Fibroblast of skin of right biceps (primary cell): ENCODE data around the gene CHST8.

Experiments used
- DNase-seq: peaks from one replicate; pipeline ENCODE4 v3.0.0-alpha.2; 2013

CHST8 gene

DNA sequence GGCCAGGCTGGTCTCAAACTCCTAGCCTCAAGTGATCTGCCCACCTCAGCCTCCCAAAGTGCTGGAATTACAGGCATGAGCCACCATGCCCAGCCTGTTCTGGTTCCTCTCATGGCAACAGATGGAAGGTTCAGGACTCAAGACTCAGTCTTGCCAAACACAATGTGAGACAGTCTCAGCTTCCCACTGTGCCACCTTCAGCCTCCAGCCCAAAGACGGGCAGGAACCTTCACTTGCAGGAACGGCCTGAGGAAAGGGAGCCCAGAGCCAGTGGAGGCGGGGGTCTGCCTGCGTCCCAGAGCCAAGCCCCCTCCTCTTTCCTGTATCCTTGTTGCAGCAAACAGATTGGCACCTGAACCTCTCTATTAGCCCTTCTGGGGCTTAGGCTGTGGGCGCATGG, 2.9 kb upstream of the CHST8 start:
- no peak for DNase-seq

DNA sequence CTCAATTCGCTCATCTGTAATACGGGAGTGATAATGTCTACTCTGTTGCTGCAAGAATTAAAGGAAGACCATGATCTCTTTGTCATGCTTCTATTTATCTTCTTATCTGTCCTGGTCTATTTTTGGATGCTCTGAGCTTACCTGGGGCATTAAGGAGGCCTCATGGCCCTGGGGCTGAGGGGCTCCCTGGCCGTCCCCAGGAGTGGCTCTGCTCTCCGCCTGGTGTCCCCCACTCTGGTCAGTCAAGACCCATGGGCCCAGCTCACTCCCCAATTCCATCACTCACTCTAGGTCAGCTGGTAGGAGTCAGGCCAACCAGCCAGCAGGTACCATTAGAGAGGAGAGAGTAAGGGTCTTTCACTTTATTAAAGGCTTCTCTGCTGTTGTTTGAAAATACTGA, 1.1 kb upstream of the CHST8 start:
- no peak for DNase-seq

DNA sequence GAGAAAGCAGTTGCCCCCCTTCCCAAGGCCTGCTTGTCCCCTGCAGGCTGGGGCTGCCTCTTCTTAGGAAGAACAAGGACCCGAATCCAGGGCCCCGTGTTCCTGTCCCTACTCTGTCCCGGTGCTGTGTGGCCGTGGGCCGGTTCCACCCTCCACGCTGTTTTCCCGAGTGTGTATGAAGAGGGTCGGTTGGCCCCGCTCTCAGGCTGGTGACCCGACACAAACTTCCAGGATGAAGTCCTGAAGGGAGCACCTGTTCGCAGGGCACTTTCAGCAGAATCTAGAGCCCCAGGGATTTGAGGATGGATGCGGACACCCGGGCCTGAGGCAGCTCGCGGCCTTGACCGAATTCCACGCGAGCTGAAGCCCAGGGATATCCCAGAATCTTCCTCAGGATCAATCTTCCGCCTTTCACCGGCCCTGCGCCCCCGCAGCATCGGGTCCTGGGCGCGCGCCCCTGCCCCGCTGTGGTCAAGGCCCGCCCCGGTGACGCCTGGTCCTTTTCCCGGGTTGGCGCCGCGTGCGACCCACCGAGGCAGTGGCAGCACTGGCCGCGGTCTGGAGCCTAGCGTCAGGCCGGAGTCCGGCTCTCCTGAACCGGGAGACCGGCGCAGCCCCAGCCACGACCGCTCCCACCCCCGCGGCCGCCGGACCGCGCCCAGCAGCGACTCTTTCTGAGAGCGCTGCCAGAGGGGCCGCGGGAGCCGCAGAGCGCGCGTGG, 528 bp upstream of the CHST8 start:
- no peak for DNase-seq

DNA sequence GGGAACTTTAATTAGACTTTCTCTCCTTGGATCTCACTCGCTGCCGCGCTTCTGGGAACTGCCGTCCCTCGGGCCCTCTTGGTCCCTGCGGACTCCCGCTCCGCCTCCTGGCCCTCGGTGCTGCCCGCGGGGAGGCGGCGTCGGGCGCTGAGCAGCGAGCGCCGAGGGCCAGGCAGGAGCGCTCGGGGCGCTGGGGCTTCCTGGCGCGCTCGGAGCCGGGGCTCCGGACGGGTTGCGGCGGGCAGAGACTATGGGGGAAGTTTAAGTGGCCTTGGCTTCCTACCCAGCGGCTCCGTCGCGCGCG, 704 bp downstream of the CHST8 start:
- DNase-seq, result no peak

DNA sequence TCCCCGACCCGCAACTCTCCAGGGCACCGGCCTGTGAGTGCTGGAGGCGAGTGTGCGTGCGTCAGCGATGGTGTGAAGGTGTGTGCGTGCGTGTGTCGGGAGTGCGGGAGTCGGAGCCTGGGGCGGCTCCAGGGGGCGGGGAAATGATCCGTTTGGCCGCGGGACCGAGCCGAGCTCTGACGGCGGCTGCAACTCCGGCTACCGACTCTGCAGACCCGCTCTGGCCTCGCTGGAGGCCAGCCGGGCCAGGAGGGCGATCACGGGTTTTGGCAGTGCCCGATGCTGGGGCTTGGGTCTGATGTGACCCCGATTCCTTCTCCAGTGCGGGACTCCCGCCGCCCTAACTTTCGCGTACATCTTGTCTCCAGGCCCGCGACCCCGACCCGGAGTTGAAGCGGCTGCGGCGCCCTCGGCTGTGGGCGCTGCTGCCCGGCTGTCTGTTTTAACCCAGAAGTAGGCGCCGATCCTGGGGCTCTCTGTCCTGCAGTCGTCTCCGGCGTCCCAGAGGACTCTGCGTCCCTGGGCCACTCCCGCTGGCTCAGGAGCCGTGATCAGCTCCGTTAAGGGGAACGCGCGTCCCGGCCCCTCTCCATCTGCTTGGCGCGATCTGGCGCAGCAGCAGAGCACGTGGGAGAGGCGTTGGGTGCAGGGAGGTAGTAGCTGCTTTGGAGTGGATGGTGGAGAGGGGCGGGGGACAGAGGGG, 1.2 kb downstream of the CHST8 start:
- no peak for DNase-seq

DNA sequence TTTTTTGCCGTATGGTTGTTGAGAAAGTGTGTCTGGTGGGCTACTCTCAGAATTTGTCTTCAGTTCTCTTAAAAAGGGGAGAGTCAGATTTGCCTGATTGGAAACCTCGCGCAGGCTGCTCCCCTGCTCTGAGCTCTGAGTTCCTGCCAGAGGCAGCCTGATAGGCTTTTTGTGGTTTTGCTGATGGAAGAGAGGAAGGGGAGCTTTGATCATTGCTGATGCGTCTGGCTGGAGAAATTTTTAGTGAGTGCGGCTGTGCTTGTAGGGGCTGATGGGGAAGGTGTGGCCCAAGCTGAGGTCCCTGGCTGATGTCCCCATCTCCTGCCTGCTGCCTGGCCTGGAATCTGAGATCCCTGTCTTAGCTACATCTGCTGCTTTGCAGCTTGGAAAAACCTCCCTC, 2.8 kb downstream of the CHST8 start:
- no peak for DNase-seq

DNA sequence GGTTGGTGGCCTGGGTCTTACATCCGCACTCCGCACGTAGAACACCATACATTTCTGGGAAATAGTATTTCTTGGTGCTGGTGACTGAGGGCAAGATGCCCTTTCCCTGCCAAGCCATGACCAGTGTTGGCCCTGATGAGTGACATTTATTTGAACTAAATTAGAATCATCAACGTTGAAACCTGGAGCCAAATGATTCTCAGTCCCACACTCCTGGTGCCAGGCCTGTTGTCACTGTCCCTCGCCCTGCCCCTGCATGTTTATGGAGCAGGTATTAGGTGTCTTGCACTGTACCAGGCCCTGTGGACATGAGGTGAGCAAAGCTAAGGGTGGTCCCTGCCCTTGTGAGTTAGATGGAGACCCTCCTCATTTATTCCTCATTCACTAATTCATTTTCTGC, 5.8 kb downstream of the CHST8 start:
- DNase-seq, result no peak

DNA sequence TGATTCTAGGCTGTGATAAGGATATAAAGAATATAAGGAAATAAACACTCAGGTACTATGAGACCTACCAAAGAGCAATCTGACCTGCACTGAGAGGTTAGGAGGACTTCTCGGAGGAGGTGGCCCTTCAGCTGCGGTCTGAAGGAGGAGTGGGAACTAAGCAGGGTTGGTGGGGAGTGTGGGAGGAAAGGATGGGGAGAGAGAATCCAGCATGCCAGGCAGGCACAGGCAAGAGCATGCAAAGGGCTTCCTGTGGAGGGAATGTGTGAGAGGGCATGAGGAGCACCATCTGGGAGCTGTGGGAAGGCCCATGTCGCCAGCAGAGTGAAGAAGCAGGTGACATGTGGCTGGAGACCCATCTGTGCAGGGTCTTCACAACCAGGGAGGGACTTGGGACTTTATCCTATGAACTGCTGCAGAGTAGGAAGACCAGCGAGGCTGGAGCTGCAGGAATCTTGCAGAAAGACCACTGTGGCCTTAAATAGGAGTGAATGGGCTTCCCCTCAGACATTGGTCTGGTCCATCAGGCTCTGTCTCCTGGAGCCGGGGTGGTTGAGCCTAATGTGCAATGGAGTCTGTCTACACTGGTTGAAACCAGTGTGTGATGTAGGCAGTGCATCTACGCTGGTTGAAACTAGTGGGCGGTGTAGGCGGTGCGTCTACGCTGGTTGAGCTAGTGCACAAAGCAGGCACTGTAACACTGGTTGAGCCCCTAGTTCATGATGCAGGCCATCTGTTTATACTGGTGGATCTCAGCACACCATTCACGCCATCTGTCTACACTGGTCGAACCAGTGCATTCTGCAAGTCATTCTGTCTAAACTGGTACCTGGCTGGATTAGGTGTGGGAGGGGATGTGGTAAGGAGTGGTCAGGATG, 6.4 kb downstream of the CHST8 start:
- DNase-seq, result no peak

DNA sequence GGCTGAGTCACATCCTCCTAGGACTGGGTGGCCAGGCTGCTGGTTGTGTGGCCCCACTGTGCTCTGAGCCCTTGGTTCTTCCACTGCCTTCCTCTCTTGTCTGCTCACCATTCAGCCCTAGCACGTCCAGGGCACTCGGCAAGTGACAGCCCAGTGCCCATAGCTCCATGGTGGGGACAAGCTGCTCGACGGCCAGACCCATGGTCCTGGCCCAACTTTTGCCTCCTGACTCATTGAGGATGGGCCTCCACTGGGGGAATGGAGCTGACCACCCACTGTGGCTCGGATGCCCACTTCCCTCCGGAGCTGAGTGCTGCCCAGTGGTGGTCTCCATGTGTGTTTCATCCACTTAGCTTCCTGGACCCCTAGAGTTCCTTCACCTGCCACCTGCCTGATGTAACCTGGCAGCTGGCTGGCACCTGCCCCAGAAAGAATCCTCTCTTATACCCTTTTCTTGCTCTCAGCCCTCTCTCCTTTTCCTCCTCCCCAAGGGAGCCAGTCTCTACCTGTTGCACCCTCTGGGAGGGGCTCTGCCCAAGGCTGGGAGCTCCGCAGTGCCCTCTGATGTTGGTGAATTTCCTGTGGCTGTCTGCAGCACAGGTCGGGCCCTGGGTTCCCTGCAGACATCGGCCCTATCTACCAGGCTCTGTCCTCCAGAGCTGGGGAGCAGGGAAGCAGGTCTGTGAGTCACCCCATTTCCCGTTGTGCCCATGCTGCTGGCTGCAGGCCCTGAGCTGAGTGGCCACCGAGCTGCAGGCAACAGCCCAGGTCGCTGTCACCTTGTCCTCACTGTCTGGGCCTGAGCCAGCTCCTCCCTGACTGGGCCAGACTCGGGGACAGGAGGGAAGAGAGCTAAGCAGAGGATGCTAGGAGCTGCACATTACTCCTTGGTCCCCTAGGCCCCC, 7.4 kb downstream of the CHST8 start:
- no peak for DNase-seq

DNA sequence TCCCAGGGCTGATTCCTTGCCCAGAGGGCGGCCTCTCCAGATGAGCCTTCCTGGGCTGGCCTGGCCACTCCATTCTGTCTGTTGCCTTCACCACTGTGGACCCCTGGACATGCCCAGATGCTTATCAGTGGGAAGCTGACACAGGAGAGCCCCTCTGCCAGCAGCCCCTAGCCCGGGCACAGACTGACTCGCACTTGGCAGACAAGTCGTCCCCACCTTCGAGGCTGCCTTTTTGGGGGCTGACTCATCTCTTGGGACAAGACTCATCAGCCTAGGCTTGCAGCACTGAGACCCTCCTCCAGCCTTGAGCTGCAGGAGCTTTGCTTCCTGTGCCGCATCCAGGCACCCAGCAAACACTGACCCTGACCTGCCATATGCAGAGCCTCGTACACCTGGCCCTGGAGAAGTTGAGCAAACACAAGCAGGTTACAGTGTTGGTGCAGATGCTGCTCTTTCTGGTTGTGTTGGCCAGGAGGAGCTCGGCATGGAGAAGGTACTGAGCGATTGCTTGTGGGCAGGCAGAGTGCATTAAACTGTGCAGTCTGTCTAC, 8.1 kb downstream of the CHST8 start:
- DNase-seq, result no peak

DNA sequence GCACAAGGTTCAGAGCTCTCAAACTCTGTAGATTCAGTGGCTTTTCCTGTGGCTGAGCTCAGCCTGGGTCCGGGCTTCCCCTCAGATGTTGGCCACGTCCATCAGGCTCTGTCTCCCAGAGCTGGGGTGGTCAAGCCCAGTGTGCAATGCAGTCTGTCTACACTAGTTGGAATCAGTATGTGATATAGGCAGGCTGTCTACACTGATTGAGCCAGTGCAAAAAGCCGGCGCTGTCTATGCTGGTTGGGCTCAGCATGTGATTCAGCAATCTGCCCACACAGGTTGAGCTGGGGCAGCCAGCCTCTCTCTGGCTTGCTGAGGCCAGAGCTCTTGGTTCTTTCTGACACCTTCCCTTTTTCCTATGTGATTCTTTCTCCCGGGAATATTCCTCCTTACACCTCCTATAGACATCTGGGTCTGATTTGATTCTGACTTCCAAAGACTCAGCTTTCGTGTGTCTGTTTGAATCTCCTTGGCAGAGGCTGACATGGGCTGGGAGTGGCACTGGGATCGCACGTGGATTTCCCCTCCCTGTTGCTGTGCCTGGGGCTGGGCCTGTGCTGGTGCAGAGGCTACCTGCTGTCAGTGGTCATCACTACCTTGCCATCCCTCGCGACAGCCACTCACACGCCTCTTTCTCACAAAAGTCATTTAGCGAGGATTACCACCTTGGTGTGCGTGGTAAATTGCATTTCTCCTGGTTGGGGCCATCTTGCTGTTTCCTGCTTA, 9.3 kb downstream of the CHST8 start:
- DNase-seq, result no peak

DNA sequence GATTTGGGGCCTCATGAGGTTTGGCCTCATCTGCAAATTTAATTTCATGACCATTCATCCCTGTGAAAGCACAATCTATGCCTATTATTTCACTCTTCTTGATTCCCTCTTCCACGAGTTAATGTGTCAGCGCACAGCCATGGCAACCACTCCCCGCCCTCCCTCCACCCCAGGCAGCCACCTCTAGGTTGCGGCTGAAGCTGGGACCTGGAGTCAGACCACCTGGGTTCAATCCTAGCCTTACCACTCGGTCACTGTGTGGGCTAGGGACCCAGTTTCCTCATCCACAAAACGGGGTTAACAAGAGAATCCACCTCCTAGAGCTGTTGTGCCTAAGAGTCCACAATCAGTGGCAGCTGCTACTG, 9.8 kb downstream of the CHST8 start:
- no peak for DNase-seq

DNA sequence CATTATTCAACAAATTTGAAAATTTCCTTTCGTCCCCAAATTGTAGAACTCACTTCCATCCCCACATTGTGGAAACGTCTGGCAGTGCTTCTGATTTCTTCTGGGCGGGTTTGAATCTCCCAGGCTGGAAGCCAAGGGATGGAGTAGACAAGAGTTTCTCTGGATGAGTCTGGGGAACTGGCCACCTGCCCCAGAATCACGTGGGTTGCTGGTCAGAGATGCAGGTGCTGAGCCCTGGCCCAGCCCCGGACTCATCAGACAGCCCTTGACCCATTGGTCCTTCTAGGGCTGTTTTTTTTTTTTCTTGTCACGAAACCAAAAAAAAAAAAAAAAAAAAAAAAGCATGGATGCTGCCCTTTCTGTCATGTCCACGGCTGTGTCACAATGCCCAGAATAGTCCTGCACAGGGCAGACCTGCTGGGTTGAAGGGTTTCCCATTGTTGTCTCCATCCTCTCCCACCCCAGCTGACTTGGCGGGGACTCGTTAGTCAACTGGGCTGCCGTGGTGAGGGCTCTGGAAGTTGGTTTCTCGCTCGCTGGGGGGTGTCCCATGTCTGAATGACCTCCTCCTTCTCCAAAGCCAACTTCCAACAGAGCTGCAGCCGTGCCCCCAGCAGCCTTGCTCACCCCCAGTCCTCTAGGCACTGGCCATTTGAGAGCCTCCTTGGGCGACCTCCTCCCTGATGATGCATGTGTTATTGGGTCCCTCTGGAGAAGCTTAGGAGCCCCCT, 12.8 kb downstream of the CHST8 start:
- no peak for DNase-seq

DNA sequence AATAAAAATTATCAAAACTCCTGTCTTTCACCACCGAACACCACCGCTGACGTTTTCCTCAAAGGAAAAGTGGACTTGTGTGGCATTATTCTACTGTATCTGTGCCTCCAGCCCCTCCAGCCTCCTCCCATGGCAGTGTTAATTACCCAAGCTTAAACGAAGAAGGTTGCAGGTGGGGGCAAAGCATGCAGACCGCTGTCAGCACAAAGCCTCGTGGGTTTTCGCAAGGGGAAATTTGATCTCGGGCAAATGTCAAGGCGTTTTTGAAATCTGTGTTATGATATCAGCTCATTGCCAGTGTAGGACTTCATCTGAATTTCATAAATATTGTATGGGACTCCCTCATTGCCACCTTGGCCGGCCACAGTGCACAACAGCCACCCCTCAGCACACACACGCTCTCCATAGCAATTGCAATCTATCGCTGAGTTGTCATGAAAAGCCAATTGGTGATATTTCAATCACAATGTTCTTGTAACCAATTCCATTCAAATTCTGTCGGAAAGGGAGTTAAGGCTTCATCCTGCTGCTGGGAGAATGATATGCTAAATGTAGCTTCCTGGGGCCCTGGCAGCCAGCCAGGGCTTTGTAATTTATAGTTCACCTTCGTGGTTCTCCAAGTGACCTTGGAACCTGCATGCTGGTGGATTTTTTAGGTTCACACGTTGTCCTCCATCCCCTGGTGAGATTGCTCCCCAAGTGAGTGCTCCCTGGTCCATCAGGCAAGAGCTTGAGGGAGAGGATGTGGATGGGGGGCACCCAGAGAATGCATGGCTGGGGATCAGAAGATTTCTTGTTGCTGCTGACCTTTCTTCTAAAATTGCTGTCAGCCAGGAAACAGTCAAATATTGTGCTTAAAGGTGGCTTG, 16.6 kb downstream of the CHST8 start:
- no peak for DNase-seq

DNA sequence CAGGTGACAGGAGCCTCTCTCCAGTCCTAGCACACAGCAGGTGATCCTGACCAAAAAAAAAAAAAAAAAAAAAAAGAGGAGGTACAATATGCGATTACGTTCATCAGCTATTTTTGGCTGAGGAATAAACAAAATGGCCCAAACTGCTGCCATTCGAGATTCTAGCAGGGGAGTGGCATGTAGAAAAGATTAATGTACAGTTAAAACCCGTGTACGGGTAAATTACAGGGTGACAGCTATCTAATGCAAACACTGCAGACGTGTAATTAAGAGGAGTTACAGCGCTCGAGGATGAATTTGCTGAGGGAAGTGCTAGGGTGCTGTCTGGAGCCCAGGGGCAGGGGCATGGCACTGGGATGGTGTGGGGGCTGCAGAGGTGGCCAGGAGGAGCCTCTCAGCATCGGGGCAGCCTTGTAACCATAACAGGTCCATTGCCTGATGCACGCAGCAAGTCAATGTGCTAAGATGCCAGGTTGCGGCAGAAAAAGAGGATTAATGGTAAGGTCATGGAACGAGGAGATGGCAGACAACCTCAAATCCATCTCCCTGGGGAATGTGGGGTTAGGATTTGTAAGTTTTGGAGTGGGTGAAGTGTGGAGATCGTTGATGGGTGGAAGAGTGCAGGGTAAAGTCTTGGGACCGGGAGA, 17.4 kb downstream of the CHST8 start:
- DNase-seq, result no peak

DNA sequence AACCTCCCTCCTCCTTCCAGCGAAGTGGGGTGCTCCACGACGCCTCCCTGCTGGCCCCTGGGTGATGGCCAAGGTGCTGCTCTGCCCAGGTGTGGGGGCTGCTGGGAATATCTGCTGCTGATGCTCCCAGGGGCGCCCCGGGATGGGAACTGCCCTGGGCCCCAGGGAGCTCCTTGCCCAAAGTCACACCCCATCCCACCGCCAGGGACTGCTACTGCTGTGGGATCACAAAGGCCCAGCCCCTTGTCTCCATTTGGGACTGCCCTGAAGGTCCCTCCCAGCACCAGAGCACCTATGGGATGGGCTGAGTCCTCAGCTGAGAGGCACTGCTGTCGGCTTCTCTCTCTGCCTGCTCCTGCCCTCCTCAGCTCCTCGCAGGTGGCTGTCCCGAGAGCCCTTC, 19.0 kb downstream of the CHST8 start:
- no peak for DNase-seq

DNA sequence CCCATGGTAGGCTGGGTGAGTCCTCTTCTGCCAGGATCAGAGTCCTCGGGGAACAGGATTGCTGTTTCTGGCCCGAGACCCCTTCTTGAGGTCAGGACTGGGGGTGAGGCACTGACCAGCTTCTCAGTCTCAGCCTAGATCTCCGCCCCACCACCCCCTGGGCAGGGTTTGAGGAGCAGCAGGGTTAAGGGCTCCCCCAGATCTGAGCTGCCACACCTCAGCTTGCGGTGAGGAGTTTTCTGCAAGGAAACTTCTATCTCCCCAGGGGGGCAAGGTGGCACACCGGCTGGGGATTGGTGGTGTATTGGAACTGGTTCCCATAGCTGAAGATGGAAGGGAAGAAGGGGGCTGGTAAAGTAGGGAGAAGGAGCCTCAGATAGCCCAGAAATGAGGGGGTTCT, 19.5 kb downstream of the CHST8 start:
- DNase-seq, result no peak

DNA sequence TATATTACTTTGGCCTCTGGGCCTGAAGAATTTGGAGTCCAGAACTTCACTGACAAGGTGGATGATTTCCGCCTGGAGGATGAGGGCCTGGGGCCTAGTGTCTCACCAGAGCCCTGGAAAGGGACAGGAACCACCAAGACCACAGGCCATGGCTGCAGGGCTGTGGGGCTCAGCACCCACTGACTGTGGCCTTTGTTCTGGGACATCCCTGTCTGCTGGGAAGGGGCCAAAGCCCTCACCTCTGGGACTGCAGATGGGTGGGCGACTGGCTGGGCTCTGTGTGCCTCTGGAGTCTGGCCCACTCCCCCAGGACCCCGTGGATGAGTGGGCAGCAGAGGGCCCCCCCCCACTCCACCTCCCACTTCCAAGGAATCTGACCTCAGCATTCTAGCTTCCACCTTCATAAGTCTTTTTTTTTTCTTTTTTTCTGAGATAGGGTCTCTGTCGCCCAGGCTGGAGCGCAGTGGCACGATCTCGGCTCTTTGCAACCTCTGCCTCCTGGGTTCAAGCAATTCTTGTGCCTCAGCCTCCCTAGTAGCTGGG, 20.3 kb downstream of the CHST8 start:
- no peak for DNase-seq

DNA sequence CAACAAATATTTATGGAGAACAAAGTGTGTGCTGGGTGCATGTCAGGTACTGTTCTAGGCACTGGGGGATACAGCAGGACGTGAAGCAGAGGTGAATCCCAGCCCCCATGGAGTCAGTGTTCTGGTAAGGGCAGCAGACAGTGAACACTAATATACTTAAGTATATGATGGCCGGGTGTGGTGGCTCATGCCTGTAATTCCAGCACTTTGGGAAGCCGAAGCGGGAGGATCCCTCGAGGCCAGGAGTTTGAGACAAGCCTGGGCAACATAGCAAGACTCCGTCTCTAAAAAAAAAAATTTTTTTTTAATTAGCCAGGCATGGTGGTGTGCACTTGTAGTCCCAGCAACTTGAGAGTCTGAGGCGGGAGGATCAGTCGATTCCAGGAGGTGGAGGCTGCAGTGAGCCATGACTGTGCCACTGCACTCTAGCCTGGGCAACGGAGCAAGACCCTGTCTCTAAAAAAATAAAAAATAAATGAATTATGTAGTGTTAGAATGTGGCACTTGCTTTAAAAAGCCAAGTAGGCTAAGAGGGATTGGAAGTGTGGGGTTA, 22.6 kb downstream of the CHST8 start:
- no peak for DNase-seq
